Left ventricle myocardium superior (tissue), 1 donor: ENCODE results near the gene BAHD1. TPM values are rescaled to one million over a fixed set of nuclear protein-coding genes. Genes with fewer than 3 reads are reported as not detected.

Experiments used
- ATAC-seq: fragments of 200-7000 bp; cut with Tn5 transposase; one replicate; pipeline ENCODE4 v1.9.1; 2020; ENCODE audit warnings: mild to moderate bottlenecking, moderate library complexity
- DNase-seq: peaks from one replicate; pipeline ENCODE4 v3.0.0-alpha.2; 2020
- intact Hi-C: fragments of 100-400 bp; cut with micrococcal nuclease; formaldehyde crosslinking; loops from one replicate; pipeline ENCODE4 v1.11.0; 2022
- total RNA-seq: library from RNA; stranded (reverse); fragmentation: NEBNext Ultra II Directional; extraction: Animal tissue kit (Norgen Biotek cat#: 25700); gene quantifications from one replicate; pipeline ENCODE4 v1.2.1, GENCODE V29; 2021
- donor health status: DM: no; HTN: yes; CAD: no; lungs with severe emphysema.

The BAHD1 gene
- total RNA-seq, 1 donor from 2014 or later: 18.1 TPM

- peak; percentile 93 for DNase-seq
- peak; percentile 94 for ATAC-seq
- intact Hi-C loops: no loop called here
Measured at GRCh38 chr15:40511472-40512133, 70.8 kb downstream of the BAHD1 start.

DNA sequence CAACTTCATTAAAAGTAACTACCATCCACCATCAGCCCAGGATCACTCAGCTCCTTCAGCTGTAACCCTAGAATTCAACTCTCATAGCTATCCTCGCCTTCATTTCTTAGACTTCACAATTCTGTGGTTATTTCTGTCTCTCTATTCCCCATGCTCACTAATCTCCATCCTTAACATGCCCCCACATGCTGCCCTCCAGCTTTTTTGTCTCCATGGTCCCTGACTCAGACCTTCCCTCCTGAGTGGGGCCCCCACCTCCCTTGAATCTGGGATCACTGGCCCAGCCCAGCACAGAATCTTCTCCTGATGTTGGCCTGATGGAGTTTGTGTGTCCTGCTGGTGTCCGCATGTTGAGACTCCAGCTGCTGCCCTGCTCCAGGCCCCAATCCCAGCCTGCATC, 71.7 kb downstream of the BAHD1 start:
- DNase-seq: no peak
- intact Hi-C loops: no loop called here
- ATAC-seq: no peak

- no peak for DNase-seq
- ATAC-seq: no peak
- intact Hi-C loops: no loop called here
Measured at GRCh38 chr15:40513609-40514008, 72.9 kb downstream of the BAHD1 start.

GRCh38 chr15:40516322-40516721, 75.6 kb downstream of the BAHD1 start:
- intact Hi-C loops: no loop called here
- DNase-seq (no peak), ATAC-seq (no peak)

Other genes starting within 250 kb of the BAHD1 start
- gene PAK6, start 201.9 kb upstream of the BAHD1 start, total RNA-seq: 11.1 TPM
- gene ANKRD63, start 157.9 kb upstream of the BAHD1 start, total RNA-seq: 1.0 TPM
- 7.5 TPM for gene PLCB2, start 133.0 kb upstream of the BAHD1 start, total RNA-seq
- gene INAFM2, start 117.3 kb upstream of the BAHD1 start, total RNA-seq: 55.8 TPM
- gene CCDC9B, start 100.0 kb upstream of the BAHD1 start, total RNA-seq: 169 TPM
- not detected for gene PHGR1, start 89.9 kb upstream of the BAHD1 start, total RNA-seq
- gene DISP2, start 82.7 kb upstream of the BAHD1 start, total RNA-seq: 5.2 TPM
- 10.1 TPM for gene KNSTRN, start 58.2 kb upstream of the BAHD1 start, total RNA-seq
- gene IVD, start 35.2 kb upstream of the BAHD1 start, total RNA-seq: 97.2 TPM
- gene CHST14, start 30.0 kb downstream of the BAHD1 start, total RNA-seq: 6.0 TPM
- 17.5 TPM for gene CCDC32, start 124.1 kb downstream of the BAHD1 start, total RNA-seq
- gene RPUSD2, start 128.3 kb downstream of the BAHD1 start, total RNA-seq: 11.4 TPM
- gene KNL1, start 153.3 kb downstream of the BAHD1 start, total RNA-seq: 0.89 TPM